SK-N-SH treated with all-trans-retinoic acid at 6 μM for 48 hours (cell line): ENCODE results near the gene PPA2.

Experiments used
- ARNTL ChIP-seq: fragments of 450-650 bp; formaldehyde crosslinking; IDR thresholded peaks from 2 replicates; pipeline ENCODE4 v1.5.0; 2020; ENCODE audit warnings: low read depth, mild to moderate bottlenecking, moderate library complexity, borderline replicate concordance
- BACH2 ChIP-seq: fragments of 250-450 bp; sonication (Bioruptor Pico); IDR thresholded peaks from 2 replicates; pipeline ENCODE4 v1.9.0; 2021; ENCODE audit warnings: mild to moderate bottlenecking, borderline replicate concordance
- PPARA ChIP-seq: fragments of 250-450 bp; sonication (Bioruptor Pico); IDR thresholded peaks from 2 replicates; pipeline ENCODE4 v1.5.0; 2020; ENCODE audit warnings: mild to moderate bottlenecking, borderline replicate concordance
- RARB ChIP-seq: fragments of 250-450 bp; sonication (Bioruptor Pico); IDR thresholded peaks from 2 replicates; pipeline ENCODE4 v1.8.0; 2021; ENCODE audit warnings: mild to moderate bottlenecking, moderate library complexity
- ZFP3 ChIP-seq: fragments of 250-450 bp; sonication (Bioruptor Pico); IDR thresholded peaks from 2 replicates; pipeline ENCODE4 v1.5.0; 2020; ENCODE audit warnings: mild to moderate bottlenecking, moderate library complexity
- TF ChIP-seq, protein P1 (sequence below): fragments of 250-450 bp; sonication (Bioruptor Pico); IDR thresholded peaks from 2 replicates; pipeline ENCODE4 v1.8.0; 2020; ENCODE audit warnings: mild to moderate bottlenecking, moderate library complexity, borderline replicate concordance
- TF ChIP-seq, protein P2 (sequence below): fragments of 250-450 bp; sonication (Bioruptor Pico); IDR thresholded peaks from 2 replicates; pipeline ENCODE4 v1.8.0; 2021; ENCODE audit warnings: low read depth, mild to moderate bottlenecking, moderate library complexity, borderline replicate concordance

DNA sequence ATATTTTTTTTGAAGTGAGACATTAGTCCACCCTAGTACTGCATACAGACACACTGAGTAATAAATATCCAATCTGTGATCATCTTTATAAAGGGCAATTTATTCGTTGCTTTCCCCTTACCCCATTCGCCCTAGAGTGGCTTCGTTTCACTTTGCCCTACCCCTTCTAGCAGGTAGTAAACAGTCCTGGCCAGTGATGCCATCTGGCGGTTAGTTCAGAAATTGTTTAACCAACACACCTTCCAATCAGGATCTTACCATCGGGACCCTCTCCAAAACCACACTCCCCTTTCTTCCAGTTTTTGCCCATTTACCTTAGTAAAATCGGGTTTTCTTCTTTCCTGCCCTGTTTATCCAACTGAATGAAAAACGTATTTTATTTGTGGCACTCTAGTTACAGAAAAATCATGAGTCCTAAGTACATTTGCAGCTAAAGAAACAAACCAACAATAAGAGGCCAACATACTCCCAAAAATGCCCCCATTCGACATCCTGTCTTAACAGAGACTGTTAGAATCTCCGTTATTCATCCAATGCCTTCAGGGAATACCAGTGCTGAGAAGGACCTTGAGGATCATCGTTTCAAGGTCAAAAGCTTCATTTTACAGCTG, 2.2 kb downstream of the PPA2 start:
- TF ChIP-seq, protein P1, sequence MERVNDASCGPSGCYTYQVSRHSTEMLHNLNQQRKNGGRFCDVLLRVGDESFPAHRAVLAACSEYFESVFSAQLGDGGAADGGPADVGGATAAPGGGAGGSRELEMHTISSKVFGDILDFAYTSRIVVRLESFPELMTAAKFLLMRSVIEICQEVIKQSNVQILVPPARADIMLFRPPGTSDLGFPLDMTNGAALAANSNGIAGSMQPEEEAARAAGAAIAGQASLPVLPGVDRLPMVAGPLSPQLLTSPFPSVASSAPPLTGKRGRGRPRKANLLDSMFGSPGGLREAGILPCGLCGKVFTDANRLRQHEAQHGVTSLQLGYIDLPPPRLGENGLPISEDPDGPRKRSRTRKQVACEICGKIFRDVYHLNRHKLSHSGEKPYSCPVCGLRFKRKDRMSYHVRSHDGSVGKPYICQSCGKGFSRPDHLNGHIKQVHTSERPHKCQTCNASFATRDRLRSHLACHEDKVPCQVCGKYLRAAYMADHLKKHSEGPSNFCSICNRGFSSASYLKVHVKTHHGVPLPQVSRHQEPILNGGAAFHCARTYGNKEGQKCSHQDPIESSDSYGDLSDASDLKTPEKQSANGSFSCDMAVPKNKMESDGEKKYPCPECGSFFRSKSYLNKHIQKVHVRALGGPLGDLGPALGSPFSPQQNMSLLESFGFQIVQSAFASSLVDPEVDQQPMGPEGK, result no peak
- no peak for TF ChIP-seq RARB (CRISPR knock-in tag)
- TF ChIP-seq PPARA (CRISPR knock-in tag), result no peak
- TF ChIP-seq BACH2 (CRISPR knock-in tag), result no peak
- no peak for TF ChIP-seq ZFP3 (CRISPR knock-in tag)
- TF ChIP-seq ARNTL (CRISPR knock-in tag), result no peak
- TF ChIP-seq, protein P2, sequence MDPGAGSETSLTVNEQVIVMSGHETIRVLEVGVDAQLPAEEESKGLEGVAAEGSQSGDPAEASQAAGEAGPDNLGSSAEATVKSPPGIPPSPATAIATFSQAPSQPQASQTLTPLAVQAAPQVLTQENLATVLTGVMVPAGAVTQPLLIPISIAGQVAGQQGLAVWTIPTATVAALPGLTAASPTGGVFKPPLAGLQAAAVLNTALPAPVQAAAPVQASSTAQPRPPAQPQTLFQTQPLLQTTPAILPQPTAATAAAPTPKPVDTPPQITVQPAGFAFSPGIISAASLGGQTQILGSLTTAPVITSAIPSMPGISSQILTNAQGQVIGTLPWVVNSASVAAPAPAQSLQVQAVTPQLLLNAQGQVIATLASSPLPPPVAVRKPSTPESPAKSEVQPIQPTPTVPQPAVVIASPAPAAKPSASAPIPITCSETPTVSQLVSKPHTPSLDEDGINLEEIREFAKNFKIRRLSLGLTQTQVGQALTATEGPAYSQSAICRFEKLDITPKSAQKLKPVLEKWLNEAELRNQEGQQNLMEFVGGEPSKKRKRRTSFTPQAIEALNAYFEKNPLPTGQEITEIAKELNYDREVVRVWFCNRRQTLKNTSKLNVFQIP (CRISPR knock-in tag), result no peak
